GM20000 (cell line): ENCODE data around the gene CDK5.
A peak's percentile ranks its signal among the peaks of the same experiment; 100 is the strongest.

ENCODE experiments used
- DNase-seq: peaks from one replicate; pipeline ENCODE4 v3.0.0; 2012; ENCODE audit warnings: low spot score
- TF ChIP-seq, protein P1 (sequence below): IDR thresholded peaks from 2 replicates; pipeline ENCODE4 v1.5.1; 2012; ENCODE audit warnings: mild to moderate bottlenecking, control low read depth; ENCODE audit errors: extremely low read depth, missing control alignments

The CDK5 gene

DNA sequence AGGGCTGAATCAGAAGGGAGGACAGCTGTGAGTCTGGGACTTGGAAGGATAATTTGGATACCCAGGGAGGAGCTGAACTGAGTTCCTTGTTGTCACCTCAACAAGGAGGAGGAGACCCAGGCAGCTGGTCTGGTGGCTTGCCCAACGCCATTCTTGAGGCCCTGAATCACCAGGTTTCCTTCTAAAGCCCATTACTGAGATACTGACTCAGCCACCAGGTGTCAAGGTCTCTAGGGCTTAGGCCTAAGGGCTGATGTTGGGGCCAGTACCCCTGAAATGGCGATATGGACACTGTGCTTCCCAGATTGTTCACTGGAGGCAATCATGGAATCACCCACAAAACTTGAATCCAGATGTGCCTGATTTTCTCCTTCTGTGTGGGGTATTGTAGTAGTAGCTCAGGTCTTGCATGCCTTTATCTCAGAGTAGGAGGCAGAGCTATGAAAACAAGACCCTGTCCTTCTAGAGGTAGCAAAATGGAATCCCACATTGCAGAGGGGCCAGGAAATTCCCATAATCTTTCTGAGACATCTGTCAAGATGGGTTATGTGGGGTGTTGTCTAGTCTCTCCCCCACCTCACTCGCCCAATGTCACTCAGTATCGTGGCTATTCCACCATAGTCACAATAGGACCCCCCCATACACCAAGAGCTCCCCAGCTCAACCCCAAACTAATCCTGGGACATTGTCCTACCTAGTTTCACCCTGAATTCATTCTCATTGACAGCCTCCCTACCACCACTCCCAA, 31.6 kb downstream of the CDK5 start:
- DNase-seq: no peak
- TF ChIP-seq, protein P1, sequence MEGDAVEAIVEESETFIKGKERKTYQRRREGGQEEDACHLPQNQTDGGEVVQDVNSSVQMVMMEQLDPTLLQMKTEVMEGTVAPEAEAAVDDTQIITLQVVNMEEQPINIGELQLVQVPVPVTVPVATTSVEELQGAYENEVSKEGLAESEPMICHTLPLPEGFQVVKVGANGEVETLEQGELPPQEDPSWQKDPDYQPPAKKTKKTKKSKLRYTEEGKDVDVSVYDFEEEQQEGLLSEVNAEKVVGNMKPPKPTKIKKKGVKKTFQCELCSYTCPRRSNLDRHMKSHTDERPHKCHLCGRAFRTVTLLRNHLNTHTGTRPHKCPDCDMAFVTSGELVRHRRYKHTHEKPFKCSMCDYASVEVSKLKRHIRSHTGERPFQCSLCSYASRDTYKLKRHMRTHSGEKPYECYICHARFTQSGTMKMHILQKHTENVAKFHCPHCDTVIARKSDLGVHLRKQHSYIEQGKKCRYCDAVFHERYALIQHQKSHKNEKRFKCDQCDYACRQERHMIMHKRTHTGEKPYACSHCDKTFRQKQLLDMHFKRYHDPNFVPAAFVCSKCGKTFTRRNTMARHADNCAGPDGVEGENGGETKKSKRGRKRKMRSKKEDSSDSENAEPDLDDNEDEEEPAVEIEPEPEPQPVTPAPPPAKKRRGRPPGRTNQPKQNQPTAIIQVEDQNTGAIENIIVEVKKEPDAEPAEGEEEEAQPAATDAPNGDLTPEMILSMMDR: no peak

DNA sequence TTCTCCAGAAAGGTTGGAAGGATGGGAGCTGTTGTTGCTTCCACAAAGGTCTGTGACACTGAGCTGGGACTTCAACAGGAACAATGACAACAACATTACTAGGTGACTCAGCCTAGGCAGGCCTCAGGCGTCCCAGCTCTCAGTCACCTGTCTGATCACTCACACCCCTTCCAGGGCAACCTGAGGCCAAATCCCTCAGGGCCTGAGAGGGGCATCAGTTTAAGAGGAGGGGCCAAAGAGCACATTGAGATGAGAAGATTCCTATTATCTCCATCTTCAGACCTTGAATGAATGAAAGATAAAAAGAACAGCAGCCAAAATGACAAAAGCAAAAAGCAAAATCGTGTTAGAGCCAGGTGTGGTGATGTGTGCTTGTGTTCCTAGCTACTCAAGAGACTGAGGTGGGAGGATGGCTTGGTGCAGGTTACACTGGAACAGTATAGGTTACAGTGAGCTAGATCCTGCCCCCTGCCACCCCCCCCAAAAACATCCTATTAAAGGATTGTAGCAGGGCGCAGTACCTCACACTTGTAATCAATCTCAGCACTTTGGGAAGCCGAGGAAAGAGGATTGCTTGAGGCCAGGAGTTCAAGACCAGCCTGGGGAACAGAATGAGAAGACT, 33.2 kb downstream of the CDK5 start, which contains the start of gene ATG9B:
TSS of gene ATG9B (minus strand) at position 60 of the 622 bp plus-strand sequence. CDS start 71 bp downstream, outside the sequence.
- DNase-seq: no peak
- TF ChIP-seq, protein P1: no peak

GRCh38 chr7:151023232-151023631, 34.5 kb downstream of the CDK5 start:
- DNase-seq: no peak
- TF ChIP-seq, protein P1: no peak

- DNase-seq: no peak
- TF ChIP-seq, protein P1: no peak
Observed at GRCh38 chr7:151020231-151020630, 37.5 kb downstream of the CDK5 start.

GRCh38 chr7:151019130-151019447, 38.6 kb downstream of the CDK5 start:
- TF ChIP-seq, protein P1: no peak
- DNase-seq: no peak

GRCh38 chr7:151018421-151019129, 39.1 kb downstream of the CDK5 start:
- TF ChIP-seq, protein P1: no peak
- no peak for DNase-seq

DNA sequence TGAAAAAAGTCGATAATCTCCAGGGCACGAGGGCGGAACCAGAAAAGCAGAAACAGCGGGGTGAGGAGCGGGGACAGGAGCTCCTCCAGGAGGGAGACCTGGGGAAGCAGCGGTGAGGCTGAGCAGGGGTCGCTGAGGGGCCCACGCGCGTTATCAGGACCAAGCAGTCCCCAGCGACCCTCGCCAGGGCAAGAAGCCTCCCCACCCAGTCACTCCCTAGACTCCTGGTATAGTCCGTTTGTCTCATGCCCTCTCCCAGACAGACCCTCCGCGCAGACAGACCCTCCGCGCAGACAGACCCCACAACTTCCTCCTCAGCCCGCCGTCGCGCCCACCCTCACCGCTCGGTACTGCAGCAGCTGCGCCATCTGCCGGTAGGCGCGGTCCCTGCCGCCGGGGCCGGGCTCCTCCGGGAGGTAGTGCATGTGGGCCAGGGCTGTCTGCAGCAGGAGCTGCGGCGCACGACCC, 39.7 kb downstream of the CDK5 start:
- TF ChIP-seq, protein P1: peak; percentile 97
- DNase-seq: peak; percentile 88
